GM18502 (cell line): Measurements from ENCODE around the gene PALLD.
"Not testable (repeated sequence)": the region's sequence is repeated elsewhere in the genome, so short reads cannot be mapped to it uniquely, and the experiment has no call there.

ENCODE experiments used
- ATAC-seq: cut with Tn5 transposase; IDR thresholded peaks from one replicate; pipeline ENCODE4 v1.9.1; 2021; ENCODE audit warnings: mild to moderate bottlenecking; ENCODE audit not compliant: unreplicated experiment, poor library complexity

PALLD gene

GRCh38 chr4:168496834-168497233 is at the start of gene PALLD:
Gene PALLD, plus strand, starts transcription at chr4:168497052.
- no peak for ATAC-seq

GRCh38 chr4:168449063-168449462 is 47.8 kb upstream of the PALLD start:
- ATAC-seq = not testable (repeated sequence)

GRCh38 chr4:168449719-168450452 is 47.0 kb upstream of the PALLD start:
- ATAC-seq = no peak

GRCh38 chr4:168451331-168451730 is 45.5 kb upstream of the PALLD start:
- ATAC-seq = peak; percentile 29

- ATAC-seq = peak; percentile 69
Measured at GRCh38 chr4:168451744-168452390, 45.0 kb upstream of the PALLD start.

- ATAC-seq = no peak
Measured at GRCh38 chr4:168453146-168453545, 43.7 kb upstream of the PALLD start.

GRCh38 chr4:168458256-168458655 is 38.6 kb upstream of the PALLD start:
- ATAC-seq = not testable (repeated sequence)

GRCh38 chr4:168461821-168462220 is 35.0 kb upstream of the PALLD start:
- ATAC-seq = no peak

- no peak for ATAC-seq
Measured at GRCh38 chr4:168472920-168473319, 23.9 kb upstream of the PALLD start.

- no peak for ATAC-seq
Measured at GRCh38 chr4:168474660-168475320, 22.1 kb upstream of the PALLD start.

- no peak for ATAC-seq
Measured at GRCh38 chr4:168475745-168476144, 21.1 kb upstream of the PALLD start.

GRCh38 chr4:168478868-168479267 is 18.0 kb upstream of the PALLD start:
- no peak for ATAC-seq

- ATAC-seq = no peak
Measured at GRCh38 chr4:168480931-168481611, 15.8 kb upstream of the PALLD start.

GRCh38 chr4:168483811-168484210 is 13.0 kb upstream of the PALLD start:
- ATAC-seq = no peak

- ATAC-seq = no peak
Measured at GRCh38 chr4:168484626-168485025, 12.2 kb upstream of the PALLD start.

GRCh38 chr4:168485156-168485910 is 11.5 kb upstream of the PALLD start:
- no peak for ATAC-seq

- ATAC-seq = no peak
Measured at GRCh38 chr4:168486912-168487281, 10.0 kb upstream of the PALLD start.

- no peak for ATAC-seq
Measured at GRCh38 chr4:168487282-168488035, 9.4 kb upstream of the PALLD start.

GRCh38 chr4:168488869-168489274 is 8.0 kb upstream of the PALLD start:
- no peak for ATAC-seq
